Erythroblast (primary cell): ENCODE measurements around the gene NADSYN1.
"Not testable (repeated sequence)": the region's sequence is repeated elsewhere in the genome, so short reads cannot be mapped to it uniquely, and the experiment has no call there.

Source experiments
- DNase-seq, 2 experiments: peaks; one replicate each; lab custom pipeline; 2025; lab: John Stamatoyannopoulos, UW
- GATA1 ChIP-seq: IDR thresholded peaks from 2 replicates; pipeline ENCODE4 v1.6.1; 2011; ENCODE audit warnings: low read depth, mild to moderate bottlenecking, control low read depth, low read length, moderate library complexity
- POLR2A ChIP-seq: IDR thresholded peaks from 2 replicates; pipeline ENCODE4 v1.6.1; 2011; ENCODE audit warnings: mild to moderate bottlenecking, low read length

The NADSYN1 gene

DNA sequence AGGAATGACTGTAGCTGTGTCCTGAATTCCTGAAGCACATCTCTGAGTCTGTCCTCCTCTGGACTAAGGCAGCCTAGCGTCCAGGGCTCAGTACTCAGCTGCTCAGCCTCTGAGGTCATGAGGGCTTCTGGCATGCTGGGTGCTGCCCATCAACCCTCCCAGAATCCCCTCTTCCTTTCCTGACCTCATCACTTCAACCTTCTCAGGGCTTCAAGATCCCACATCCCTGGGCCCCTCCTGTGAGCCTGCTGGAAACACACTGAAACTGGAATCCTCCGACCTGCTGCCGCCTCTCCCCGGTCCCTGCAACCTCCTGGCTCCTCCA is 85.6 kb downstream of the NADSYN1 start:
- TF ChIP-seq GATA1 (no peak), POLR2A (no peak)
- no peak for DNase-seq

DNA sequence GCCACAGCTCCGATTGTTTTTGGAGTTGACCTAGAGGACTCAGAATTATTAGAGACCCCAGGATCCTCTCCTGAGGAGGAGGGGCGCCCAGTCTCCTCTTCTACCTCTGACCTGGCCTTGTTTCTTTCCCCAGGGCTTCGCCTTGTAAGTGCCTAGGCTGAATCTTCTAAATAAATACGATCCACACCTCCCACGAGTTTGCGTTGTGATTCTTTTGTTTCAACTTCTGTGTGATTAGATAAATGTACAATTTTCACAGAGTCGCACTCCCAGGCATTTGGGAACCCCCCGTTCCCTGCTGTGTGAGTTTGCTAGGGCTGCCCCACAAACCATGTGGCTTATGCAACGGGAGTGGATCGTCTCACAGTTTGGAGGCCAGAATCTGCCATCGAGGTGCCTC is 86.0 kb downstream of the NADSYN1 start:
- no peak for TF ChIP-seq GATA1
- no peak for TF ChIP-seq POLR2A
- no peak for DNase-seq

DNA sequence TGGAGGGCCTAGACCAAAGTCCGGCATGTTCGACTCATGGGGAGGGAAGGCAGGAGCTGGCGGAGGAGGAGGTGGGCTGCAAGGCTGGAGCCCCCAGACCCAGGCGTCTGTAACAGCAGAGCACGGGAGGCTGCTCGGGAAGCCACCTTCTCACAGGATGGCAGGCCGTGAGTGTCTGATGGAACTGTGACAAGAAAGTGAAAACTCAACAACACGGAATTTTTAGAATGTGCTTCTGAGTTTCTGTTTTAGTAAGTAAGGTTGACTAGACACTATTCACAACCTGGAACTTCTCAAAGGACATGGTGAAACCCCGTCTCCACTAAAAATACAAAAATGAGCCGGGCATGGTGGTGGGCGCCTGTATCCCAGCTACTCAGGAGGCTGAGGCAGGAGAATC is 87.0 kb downstream of the NADSYN1 start:
- DNase-seq, result not testable (repeated sequence)

DNA sequence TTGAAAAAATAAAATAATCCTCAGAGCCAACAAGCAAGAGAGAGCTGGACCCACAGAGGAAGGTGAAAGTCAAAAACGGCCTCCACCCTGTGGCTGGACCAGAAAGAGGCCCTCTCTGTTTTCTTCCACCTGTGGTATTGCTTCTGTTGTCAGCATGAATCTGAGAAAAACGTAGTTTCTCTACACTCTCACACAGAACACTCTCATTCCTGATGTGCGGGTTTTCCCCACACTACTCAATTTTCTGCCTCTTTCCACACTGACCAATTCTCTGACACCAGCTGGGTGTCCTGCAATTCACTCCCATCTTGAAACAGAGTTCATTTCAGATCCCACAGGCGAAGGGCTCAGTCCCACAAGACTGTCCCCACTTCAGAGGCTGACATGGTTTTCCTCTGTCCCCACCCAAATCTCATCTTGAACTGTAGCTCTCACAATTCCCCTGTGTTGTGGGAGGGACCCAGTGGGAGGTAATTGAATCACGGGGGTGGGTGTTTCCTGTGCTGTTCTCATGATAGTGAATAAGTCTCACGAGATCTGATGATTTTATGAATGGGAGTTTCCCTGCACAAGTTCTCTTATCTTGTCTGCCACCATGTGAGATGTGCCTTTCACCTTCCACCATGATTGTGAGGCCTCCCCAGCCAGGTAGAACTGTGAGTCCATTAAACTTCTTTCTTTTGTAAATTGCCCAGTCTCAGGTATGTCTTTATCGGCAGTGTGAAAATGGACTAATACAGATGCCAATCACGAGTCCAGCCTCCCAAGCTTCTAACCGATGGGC is 87.7 kb downstream of the NADSYN1 start:
- DNase-seq, result not testable (repeated sequence)

DNA sequence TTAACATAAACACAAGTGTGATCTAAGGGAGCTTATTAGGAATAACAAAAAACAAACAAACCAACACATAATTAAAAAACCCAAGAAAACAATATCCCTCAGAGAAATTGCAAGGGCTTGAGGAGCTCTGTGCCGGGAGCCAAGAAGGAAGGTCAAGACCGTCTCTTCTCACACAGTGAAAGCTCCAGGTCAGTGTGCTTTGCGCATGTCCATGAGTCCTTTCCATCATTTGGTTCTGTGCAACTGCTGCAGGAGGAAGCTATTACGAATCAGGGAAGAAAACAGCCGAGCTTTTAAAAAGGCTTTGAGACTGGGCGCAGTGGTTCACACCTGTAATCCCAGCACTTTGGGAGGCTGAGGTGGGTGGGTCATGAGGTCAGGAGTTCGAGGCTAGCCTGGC is 89.4 kb downstream of the NADSYN1 start:
- no peak for TF ChIP-seq POLR2A
- TF ChIP-seq GATA1, result no peak
- DNase-seq, result no peak

DNA sequence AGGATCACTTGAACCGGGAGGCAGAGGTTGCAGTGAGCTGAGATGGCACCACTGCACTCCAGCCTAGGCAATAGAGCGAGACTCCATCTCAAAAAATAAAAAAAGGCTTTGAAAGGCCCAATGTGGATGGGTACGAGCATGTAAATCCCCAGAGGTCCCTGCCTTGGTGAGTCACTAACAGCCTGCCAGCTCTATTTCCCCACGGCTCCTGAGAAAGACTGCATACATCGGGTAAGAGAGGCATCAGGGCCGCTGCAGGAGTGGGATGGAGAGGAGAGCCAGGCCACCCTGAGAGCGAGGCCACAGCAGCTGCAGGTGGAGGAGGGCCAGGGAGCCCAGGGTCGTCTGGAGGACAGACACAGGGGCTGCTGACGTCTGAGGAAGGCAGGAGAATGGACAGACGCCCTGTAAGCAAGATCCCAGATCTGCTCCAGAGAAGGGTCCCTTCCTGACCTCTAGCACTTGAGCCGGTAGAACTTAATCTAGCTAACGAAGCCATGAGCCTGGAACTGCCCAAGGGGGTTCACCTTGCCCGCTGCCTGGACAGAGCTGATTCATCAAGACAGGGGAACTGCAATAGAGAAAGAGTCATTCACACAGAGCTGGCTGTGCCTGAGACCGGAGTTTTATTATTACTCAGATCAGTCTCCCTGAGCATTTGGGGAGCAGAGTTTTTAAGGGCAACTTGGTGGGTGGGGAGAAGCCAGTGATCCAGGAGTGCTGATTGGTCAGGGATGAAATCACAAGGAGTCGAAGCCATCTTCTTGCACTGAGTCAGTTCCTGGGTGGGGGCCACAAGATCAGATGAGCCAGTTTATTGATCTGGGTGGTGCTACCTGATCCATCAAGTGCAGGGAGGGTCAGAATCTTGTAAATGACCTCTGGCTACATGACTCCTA is 90.1 kb downstream of the NADSYN1 start:
- TF ChIP-seq GATA1 (no peak), POLR2A (no peak)
- DNase-seq, result no peak

GRCh38 chr11:71543866-71544265 is 90.9 kb downstream of the NADSYN1 start:
- no peak for TF ChIP-seq POLR2A
- TF ChIP-seq GATA1, result no peak
- no peak for DNase-seq

GRCh38 chr11:71544525-71545214 is 91.7 kb downstream of the NADSYN1 start:
- DNase-seq, result no peak
- TF ChIP-seq GATA1, result no peak
- no peak for TF ChIP-seq POLR2A

DNA sequence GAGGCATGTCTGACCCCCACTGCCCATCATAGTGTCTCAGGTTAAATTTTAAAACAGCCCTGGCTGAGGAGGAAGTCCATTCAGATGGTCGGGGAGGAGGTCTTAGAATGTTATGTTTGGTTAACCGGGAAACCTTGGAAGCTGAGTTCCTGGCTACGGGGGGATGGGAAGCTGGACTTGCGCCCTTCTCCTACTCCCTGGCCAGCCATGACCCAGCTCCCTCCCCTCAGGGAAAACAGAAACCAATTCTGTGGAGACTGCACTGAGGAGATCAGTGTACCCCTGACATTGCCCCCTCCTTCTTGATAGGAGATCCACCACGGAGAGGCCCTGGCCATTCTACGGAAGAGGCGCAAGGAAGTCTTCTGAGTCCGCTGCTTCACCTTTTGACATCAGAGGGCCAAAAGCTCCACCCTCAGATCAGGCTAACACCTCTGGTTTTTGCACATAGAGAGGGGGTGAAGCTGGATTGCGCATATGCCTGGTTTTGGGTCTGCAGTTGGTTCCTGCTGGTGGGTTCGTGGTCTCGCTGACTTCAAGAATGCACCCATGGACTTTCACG is 92.5 kb downstream of the NADSYN1 start:
- no peak for DNase-seq
- TF ChIP-seq GATA1, result no peak
- TF ChIP-seq POLR2A, result no peak

DNA sequence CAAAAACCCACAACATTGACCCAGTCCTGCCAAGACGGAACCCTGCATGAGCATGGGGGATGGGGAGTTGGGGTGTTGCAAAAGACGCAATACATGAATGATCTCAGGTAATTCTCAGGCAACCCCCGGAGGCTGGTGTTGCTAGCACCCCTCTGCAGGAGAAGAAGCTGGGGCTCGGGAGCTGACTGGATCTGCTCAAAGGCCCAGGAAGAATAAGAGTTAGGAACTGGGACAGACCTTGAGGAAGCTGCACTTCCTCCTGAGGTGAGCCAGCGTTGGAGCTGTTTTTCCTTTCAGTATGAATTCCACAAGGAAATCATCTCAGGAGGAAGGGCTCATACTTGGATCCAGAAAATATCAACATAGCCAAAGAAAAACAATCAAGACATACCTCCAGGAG is 95.1 kb downstream of the NADSYN1 start, which contains the start of gene KRTAP5-9:
TSS of gene KRTAP5-9 (plus strand) at position 301 of the 400 bp plus-strand sequence. CDS start 238 bp downstream, outside the sequence.
- TF ChIP-seq POLR2A (no peak), GATA1 (no peak)
- DNase-seq, result no peak

- DNase-seq, result no peak
- TF ChIP-seq GATA1 (no peak), POLR2A (no peak)
These were observed 95.7 kb downstream of the NADSYN1 start for GRCh38 chr11:71548716-71549151.
